HCEC 1CT (cell line): Measurements from ENCODE around the gene MAN1C1.
A peak's percentile ranks its signal among the peaks of the same experiment; 100 is the strongest.

Experiments
- DNase-seq: peaks from one replicate; pipeline ENCODE4 v3.0.0-alpha.2; 2017

Gene MAN1C1

DNA sequence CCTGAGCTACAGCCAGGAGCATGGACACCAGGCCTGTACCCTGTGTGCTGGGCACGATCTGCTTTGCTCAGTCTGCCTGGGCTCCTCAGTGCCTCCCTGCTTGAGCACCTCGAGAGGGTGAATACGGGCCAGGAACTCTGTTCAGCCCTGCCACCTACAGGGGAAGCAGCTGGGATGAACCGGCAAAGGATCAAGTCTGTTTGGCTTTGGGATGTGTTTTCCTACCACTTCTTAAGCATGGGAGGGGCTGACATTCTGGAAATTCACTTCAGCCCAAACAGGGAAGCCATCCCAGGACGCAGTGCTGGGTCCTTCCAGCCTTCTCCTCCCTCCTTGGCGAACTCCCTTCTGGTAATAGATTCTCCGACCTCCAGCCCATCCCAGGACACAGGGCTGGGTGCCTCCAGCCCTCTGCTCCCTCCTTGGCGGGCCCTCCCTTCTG, 127.6 kb downstream of the MAN1C1 start:
- DNase-seq, result peak; percentile 45

DNA sequence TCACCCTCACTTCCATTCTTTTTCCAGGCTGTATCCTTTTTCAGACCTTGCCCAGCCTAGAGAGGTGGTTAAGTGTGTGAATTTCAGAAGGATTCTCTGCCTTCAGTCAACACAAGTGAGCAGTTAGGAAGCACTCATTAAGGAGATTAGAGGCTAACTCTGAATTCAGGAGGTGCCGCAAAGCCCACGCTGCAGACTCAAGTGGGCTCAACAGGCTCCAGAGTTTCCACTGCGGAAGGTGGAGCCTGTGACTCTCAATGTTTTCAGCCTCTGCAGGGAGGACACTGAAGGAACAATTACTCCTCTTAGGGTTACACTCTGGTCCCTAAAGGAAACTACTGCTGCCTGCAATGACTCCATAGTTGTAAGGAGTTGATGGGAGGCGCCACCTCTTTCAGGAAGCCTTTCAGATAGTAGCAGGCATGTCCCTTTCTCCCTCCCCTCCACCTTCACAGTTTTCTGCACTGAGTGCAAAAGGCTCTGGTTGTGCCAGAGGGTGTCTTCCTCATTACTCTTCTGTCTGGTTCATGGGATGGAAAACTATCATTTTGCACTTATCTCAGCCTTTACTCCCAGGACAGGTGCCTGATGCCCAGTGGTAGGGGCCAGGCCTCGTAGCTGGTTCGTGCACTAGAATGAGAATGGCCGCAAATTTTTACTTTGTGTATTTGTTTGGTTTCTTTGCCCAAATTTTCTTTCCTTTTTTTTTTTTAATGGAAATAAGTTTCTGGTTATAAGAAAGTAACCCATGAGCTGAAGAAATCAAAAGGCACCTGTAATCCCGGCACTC, 128.2 kb downstream of the MAN1C1 start:
- DNase-seq, result no peak

DNA sequence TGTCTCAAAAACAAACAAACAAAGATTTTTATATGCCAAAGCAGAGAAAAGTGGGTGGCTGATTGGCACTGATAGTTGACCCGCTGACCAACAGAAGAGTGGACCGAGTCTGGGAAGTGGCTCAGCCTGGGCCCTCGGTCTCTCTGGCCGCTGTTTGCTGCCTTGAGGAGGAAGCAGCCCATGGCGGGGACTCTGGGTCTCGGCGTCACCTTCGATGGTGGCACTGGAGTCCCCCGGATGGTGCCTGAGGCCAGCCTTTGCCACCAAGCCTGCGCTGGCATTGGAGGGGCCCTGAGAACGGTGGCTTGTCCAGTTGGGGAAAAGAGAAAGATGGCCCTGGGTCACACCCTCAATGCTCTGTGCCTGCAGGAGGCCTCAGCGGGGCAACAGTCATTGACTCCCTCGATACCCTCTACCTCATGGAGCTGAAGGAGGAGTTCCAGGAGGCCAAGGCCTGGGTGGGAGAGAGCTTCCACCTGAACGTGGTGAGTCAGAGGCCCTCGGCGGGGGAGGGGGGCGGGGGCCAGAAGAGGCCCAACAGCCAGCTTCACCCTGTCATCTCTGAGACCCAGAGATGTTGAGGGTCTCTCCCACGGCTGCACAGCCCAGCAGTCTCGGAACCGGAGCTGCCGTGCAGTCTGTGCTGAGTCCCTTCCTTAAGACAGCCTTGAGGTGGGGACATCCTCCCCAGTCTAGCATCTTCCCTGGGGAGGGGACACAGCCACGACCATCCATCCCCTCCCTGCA, 129.9 kb downstream of the MAN1C1 start:
- no peak for DNase-seq

- no peak for DNase-seq
These were observed 130.6 kb downstream of the MAN1C1 start for GRCh38 chr1:25747046-25747719.

- no peak for DNase-seq
These were observed 132.1 kb downstream of the MAN1C1 start for GRCh38 chr1:25748531-25749205.

GRCh38 chr1:25750923-25751605, 134.5 kb downstream of the MAN1C1 start:
- no peak for DNase-seq

GRCh38 chr1:25754470-25755181, 138.0 kb downstream of the MAN1C1 start:
- DNase-seq, result no peak

DNA sequence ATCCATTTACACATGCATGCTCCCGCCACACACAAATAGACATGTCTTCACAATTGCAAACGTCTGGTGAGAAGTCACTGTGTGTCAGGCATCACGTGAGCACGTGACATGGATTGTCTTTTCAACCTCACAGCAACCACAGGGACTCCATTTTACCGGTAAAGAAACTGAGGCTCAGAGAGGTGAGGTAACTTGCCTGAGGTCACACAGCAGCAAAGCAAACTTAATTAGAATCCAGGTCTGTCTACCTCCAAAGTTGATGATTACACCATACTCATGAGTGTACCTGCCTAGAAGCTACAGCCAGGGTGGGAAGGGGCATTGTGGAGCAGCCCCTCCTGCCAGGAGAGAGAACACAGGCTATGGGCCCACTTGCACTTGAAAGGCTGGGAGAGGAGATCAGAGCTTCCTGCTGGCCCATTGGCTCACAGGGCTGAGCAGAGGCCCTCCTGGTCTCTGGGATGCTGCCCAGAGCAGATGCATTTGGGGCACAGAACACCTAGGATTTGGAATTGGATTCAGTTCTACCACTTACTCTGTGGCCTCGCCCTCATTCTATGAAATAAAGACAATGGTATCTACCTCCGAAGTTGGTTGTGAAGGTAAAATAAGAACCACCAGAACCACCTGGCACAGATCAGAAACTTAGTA, 139.0 kb downstream of the MAN1C1 start:
- DNase-seq, result no peak

GRCh38 chr1:25756215-25756614, 139.6 kb downstream of the MAN1C1 start:
- no peak for DNase-seq

GRCh38 chr1:25757151-25757845, 140.7 kb downstream of the MAN1C1 start:
- no peak for DNase-seq

DNA sequence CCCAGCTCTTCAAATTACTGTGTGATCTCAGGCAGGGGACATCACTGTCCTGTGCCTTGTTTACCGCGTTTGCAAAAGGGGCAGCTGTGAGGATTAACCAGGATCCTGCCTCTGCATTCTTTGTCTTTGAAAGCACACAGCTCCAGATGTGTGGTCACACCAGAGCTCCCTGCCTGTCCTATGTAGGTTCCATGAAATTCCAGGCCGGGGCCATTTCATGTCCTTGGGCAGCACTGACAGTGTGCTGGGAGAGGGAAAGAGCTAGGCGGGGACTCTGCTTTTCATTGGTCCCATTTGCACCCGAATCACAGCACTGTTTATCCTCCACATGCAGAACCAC, 141.2 kb downstream of the MAN1C1 start:
- no peak for DNase-seq

GRCh38 chr1:25758466-25759070, 142.0 kb downstream of the MAN1C1 start:
- DNase-seq, result no peak

DNA sequence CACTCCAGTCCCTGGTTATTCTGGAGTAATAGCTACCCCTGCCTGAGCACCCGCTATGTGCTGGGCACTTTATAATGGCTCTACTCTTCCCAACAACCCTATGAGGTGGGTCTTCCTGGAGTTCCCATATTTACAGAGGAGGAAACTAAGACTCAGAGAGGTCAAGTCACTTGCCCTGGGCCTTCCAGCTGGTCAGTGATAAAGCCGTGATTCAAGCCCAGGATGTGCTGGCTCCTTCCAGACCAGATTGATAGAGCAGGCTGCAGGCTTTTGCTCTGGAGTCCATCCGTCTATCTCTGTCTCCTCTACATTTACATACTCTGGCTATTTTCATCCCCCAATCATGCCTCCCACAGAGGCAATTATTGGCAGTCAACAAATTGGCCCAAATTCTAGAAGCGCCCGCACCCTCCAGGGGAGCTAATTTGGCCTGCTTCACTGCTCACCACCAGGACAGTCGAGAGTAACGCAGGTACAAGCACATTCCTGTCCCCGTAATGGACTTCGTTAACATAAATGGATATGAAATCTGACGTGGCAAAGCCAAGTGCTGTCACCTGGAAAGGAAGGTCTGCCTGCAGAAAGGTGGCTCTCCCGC, 143.6 kb downstream of the MAN1C1 start:
- no peak for DNase-seq

DNA sequence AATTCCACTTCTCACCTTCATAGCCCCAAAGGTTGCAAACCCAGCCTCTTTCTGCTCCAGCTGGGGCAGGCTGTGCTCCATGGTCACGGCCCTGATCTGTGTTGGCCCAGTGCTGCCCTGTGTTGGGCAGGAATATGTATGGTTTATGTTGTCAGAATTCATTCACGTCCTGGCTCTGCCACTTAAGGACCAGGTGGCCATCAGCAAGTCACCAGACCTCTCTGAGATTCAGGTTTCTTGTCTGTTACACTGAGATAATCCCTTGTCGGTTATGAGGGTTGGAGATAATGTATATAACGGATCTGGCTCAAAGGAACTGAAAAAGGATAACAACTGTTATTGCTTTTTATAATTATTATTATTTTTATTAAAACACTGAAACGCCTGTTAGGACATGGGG, 144.3 kb downstream of the MAN1C1 start:
- no peak for DNase-seq

- no peak for DNase-seq
These were observed 146.9 kb downstream of the MAN1C1 start for GRCh38 chr1:25763493-25763892.

DNA sequence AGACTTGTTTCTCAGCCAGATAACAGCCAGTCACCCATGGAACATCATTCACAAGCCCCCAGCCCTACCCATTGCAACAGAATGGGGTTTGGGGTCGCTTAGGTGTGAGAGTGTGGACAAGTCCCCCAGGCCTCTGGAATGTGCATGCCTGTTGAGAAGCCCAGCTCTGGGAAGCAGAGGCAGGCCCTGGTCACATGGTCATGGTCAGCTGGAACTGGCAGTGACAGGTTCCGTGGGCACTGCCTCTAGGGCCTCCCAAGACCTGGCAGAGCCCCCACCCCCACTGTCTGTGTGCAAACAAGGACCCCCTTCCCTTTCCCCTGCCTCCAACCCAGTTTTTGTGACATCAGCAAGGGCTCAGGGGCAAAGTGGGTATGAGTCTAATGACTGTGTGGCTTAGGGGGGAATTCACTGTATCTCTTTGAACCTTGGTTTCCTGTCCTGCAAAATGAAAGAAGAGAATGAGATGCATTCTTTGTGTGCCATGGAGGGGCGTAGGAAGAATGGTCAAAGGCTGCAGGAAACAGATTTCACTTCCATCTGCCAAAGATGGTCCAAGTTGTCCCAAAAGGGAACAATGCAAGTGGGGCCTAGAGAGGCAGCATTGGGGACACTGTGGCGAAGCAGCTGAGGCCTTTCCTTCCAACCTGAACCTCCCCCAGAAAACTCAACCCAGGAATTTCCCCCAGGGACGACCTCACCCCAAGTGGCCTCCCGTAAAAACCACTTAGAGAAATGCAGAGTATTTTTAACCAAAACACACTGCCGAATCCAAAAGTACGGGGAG, 148.7 kb downstream of the MAN1C1 start:
- no peak for DNase-seq

DNA sequence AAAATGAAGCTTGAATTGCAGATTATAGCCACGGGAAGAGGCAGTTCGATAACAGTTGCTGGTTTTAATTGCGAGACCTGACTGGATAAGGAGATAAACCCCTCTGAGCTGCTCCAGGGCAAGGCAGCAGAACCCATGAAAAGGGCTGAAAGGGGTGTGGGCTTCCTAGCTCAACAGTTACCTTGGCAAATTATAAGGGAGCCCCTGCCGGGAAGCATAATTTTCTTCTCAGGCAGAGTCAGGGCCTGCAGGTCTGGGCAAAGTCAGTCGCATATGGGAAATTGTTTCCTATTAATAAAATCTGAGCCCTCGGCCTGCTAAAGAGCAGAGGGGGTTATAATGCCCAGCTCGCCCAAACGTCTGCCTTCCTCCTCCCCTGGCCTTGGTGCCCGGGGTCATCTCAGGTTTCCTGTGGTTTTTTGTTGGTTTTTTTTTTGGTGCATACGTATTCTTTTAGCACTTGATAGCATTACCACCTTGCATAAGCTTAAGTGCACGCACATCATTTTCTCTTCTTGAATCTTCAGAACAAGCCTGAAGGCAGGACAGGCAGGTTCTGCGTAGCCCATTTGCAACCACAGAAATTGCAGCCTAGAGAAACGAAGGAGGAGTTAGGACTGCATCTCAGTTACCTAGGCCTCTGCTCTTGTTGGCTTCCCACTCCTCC, 149.5 kb downstream of the MAN1C1 start:
- no peak for DNase-seq

DNA sequence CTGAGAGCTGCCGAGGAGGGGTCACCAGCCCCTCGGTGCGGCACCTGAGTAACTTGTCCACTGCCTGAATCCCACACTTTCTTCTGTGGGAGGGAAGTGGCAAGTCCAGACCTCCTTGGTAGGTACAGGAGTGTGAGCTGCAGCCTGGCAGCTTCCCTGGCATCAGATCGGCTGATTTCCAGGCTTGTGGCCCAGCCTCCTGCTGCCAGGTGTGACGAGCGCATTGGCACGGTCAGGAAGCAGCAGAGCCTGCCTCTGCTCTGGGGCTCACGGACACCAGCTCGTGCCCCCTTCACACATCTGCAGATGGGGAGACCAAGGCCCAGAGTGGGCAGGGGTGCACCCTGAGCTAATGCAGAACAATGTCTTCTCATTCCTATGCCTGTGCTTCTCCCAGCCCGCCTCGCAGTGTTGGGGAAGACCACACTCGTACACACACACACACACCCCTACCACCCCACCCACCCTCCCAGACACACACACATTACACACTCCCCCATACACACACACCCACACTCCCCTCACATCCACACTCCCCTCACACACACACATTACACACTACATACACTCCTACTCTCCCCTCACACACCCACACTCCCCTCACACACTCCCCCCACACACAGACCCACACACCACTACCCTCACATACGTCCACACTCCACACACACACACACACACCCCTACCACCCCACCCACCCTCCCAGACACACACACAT, 150.3 kb downstream of the MAN1C1 start:
- no peak for DNase-seq
